HEK293T (cell line): ENCODE results near the gene MBNL2.

Experiments
- ARNT ChIP-seq: fragments of 450-650 bp; IDR thresholded peaks from 2 replicates; pipeline ENCODE4 v1.6.1; 2017; ENCODE audit warnings: mild to moderate bottlenecking
- BHLHE40 ChIP-seq: fragments of 450-650 bp; IDR thresholded peaks from 2 replicates; pipeline ENCODE4 v1.6.1; 2016; ENCODE audit warnings: mild to moderate bottlenecking, moderate library complexity, borderline replicate concordance
- CTBP1 ChIP-seq: fragments of 450-650 bp; IDR thresholded peaks from 2 replicates; pipeline ENCODE4 v1.6.1; 2016; ENCODE audit warnings: borderline replicate concordance
- ELF4 ChIP-seq: fragments of 450-650 bp; IDR thresholded peaks from 2 replicates; pipeline ENCODE4 v1.6.1; 2017; ENCODE audit warnings: antibody characterized with exemption
- FOXM1 ChIP-seq: fragments of 450-650 bp; IDR thresholded peaks from 2 replicates; pipeline ENCODE4 v1.6.1; 2017; ENCODE audit warnings: mild to moderate bottlenecking, borderline replicate concordance
- HDGF ChIP-seq: fragments of 450-650 bp; IDR thresholded peaks from 2 replicates; pipeline ENCODE4 v1.6.1; 2017; ENCODE audit warnings: antibody characterized with exemption, borderline replicate concordance
- L3MBTL2 ChIP-seq: fragments of 450-650 bp; conservative IDR thresholded peaks from 2 replicates; pipeline ENCODE4 v1.6.1; 2016; ENCODE audit warnings: mild to moderate bottlenecking
- SUZ12 ChIP-seq: fragments of 450-650 bp; IDR thresholded peaks from 2 replicates; pipeline ENCODE4 v1.6.1; 2016; ENCODE audit warnings: mild to moderate bottlenecking
- TARDBP ChIP-seq: fragments of 450-650 bp; IDR thresholded peaks from 2 replicates; pipeline ENCODE4 v1.6.1; 2016

DNA sequence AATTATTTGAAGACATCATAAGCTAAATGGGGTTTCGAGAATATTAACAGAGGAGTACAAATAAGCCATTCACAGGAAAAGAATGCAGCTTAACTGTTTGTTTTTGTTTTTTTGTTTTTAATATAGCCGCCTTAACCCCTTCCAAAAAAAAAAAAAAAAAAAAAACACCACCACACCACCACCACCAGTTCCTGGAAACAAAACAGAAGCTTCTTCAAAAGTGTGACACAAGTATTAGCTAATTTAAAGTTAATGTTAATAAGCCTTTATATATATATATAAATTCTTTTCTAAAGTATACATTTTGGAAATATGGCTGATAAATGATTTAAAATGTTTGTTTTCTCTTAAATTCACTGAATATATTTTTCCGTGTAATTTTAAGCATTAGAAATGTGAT lies 213.2 kb downstream of the MBNL2 start:
- TF ChIP-seq BHLHE40 (no peak), ARNT (no peak), L3MBTL2 (no peak), FOXM1 (no peak), ELF4 (no peak), SUZ12 (no peak), HDGF (no peak), TARDBP (no peak), CTBP1 (no peak)
